Measurements from ENCODE around the gene COMP.

The COMP gene

GRCh38 chr19:18790566-18791314 lies at the start of gene COMP:
Gene COMP, minus strand, starts transcription at chr19:18791305. Its CDS starts 36 bp downstream, at chr19:18791269.
- DNase-seq (ENCODE audit: low read depth): peak; percentile 25
- Histone ChIP-seq H3K4me1 (ENCODE audit: control insufficient read depth, insufficient read depth, low read length) (peaks cover 17% of the 10 kb centered on the region), H3K9ac (ENCODE audit: low read length) (peak within 1 kb of the TSS; percentile 88), H3K27me3 (replicated peaks; ENCODE audit: control insufficient read depth, insufficient read depth, low read length) (no peaks in the 10 kb centered on the region), H3K4me3 (ENCODE audit: low read length) (peak within 1 kb of the TSS; percentile 85), H3K9me3 (ENCODE audit: control insufficient read depth, low read length) (no peaks in the 10 kb centered on the region), H3K36me3 (ENCODE audit: control insufficient read depth, insufficient read depth, low read length, severe bottlenecking) (peaks cover 6% of the 10 kb centered on the region)

DNA sequence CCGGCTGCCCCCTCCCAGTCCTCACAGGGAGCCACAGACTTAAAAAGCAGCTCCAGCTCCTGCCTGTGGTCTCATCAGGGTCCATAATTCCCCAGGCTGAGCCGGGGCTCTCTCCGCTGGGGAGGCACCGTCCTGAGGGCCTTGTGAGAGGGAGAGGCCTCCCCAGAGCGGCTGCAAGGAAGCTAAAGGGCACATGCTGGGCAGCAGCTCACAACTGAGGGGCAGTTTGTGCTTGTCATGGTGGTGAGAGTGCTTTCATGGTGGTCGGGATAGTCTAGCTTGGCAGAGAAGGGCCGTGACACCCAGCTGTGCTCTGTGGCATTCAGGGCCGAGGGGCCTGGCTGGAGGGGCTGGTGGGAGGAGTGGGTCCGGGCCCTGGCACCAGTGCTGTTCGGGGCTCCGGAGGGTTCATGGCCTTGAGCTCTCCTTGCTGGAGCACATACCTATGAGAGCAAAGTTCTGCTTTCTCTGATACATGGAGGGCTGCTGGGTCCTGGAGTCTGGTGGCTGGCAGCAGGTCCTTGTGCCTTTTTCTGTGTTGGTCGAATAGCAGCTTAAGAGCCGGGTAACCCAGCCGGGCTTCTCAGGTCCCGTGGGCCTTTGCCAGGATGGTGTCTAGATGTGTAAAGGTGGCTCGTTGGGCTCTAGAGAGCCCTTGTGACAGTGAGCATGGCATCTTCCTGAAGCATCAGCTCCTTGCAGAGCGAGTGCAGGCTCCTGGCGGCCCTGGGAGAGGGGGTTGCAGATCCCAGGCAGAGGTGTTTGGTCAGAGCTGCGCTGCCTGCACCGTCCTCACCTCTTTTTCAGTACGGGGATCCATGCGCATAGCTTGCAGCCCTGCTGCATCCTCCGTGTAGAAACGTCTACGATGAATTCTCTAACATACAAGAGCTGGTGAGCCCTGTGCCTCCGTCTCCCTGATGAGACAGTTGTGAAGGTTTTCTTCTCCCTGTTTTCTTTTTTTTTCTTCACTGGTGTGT lies 49.5 kb upstream of the COMP start:
- no peaks in the 10 kb centered on the region for H3K9me3 ChIP-seq (ENCODE audit: control insufficient read depth, low read length)
- no peaks in the 10 kb centered on the region for H3K27me3 ChIP-seq (replicated peaks; ENCODE audit: control insufficient read depth, insufficient read depth, low read length)
- peaks cover 66% of the 10 kb centered on the region for H3K4me1 ChIP-seq (ENCODE audit: control insufficient read depth, insufficient read depth, low read length)
- DNase-seq (ENCODE audit: low read depth): no peak
- H3K36me3 ChIP-seq (ENCODE audit: control insufficient read depth, insufficient read depth, low read length, severe bottlenecking): peaks cover 7% of the 10 kb centered on the region
- peak overlapping the region; percentile 39 for H3K4me3 ChIP-seq (ENCODE audit: low read length)
- H3K9ac ChIP-seq (ENCODE audit: low read length): peak overlapping the region; percentile 60

GRCh38 chr19:18839465-18840287 lies 48.6 kb upstream of the COMP start:
- H3K4me3 ChIP-seq (ENCODE audit: low read length): peak overlapping the region; percentile 39
- H3K9me3 ChIP-seq (ENCODE audit: control insufficient read depth, low read length): no peaks in the 10 kb centered on the region
- no peak for DNase-seq (ENCODE audit: low read depth)
- no peaks in the 10 kb centered on the region for H3K27me3 ChIP-seq (replicated peaks; ENCODE audit: control insufficient read depth, insufficient read depth, low read length)
- H3K9ac ChIP-seq (ENCODE audit: low read length): peak overlapping the region; percentile 60
- peaks cover 68% of the 10 kb centered on the region for H3K4me1 ChIP-seq (ENCODE audit: control insufficient read depth, insufficient read depth, low read length)
- peaks cover 11% of the 10 kb centered on the region for H3K36me3 ChIP-seq (ENCODE audit: control insufficient read depth, insufficient read depth, low read length, severe bottlenecking)

DNA sequence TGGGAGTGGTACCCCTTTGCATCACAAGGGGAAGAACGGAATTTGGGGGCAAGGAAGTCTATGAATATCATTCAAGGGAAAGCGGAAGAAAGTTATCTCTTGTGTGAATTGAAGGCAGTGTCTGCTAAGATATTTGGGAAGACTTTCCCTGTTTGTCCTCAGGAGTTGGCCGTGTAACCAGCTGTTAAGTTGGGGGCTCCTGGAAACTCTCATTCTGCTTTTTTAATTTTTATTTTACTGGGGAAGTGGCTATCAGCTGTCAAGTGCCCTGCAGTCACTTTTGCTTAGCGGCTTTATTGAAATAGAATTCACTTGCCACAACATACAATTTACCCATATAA lies 43.5 kb upstream of the COMP start:
- Histone ChIP-seq H3K4me3 (ENCODE audit: low read length) (peak overlapping the region; percentile 97), H3K4me1 (ENCODE audit: control insufficient read depth, insufficient read depth, low read length) (peaks cover 41% of the 10 kb centered on the region), H3K9me3 (ENCODE audit: control insufficient read depth, low read length) (no peaks in the 10 kb centered on the region), H3K36me3 (ENCODE audit: control insufficient read depth, insufficient read depth, low read length, severe bottlenecking) (peaks cover 11% of the 10 kb centered on the region), H3K27me3 (replicated peaks; ENCODE audit: control insufficient read depth, insufficient read depth, low read length) (no peaks in the 10 kb centered on the region), H3K9ac (ENCODE audit: low read length) (peak overlapping the region; percentile 95)
- DNase-seq (ENCODE audit: low read depth): no peak

DNA sequence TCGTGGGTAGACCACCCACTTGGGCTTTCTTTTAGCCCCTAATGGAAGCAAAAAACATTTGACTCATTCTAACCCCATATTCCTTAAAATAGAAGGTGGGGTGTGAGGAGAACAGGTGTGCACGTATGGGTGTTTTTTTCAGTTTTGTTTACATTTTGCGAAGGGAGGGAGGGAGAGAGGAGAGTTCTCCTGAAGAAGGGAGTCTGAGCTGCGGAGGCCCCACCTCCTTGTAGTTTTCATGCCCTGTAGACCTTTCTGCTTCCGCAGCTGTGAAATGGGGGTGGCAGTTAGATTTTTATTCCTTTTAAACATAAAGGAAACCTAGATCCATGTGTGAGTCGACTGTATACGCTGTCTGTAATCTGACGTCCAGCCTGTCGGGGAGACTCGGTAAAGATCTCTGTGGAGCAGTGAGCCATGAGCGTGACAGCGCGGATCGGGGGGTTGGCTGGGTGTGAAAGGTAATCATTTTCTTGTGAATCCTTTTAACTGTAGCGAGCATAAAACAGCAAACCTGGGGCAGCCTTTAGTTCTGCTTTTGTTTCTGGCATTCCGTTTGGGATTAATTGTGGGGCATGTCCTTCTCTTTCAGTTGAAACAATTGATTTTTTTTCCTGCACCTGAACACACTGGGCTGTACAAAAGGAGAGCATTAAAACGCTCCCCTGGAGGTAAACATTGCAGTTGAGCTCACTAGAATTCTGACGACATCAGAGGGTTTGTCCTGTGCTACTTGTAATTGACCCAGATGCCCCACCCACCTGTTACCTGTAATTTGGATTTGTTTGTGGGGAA lies 42.9 kb upstream of the COMP start:
- peak; percentile 41 for DNase-seq (ENCODE audit: low read depth)
- Histone ChIP-seq H3K9me3 (ENCODE audit: control insufficient read depth, low read length) (no peaks in the 10 kb centered on the region), H3K36me3 (ENCODE audit: control insufficient read depth, insufficient read depth, low read length, severe bottlenecking) (peaks cover 11% of the 10 kb centered on the region), H3K4me3 (ENCODE audit: low read length) (peak overlapping the region; percentile 97), H3K9ac (ENCODE audit: low read length) (peak overlapping the region; percentile 95), H3K27me3 (replicated peaks; ENCODE audit: control insufficient read depth, insufficient read depth, low read length) (no peaks in the 10 kb centered on the region), H3K4me1 (ENCODE audit: control insufficient read depth, insufficient read depth, low read length) (peaks cover 36% of the 10 kb centered on the region)

- no peaks in the 10 kb centered on the region for H3K27me3 ChIP-seq (replicated peaks; ENCODE audit: control insufficient read depth, insufficient read depth, low read length)
- H3K9ac ChIP-seq (ENCODE audit: low read length): peak overlapping the region; percentile 95
- no peaks in the 10 kb centered on the region for H3K9me3 ChIP-seq (ENCODE audit: control insufficient read depth, low read length)
- H3K4me1 ChIP-seq (ENCODE audit: control insufficient read depth, insufficient read depth, low read length): peaks cover 29% of the 10 kb centered on the region
- peak overlapping the region; percentile 97 for H3K4me3 ChIP-seq (ENCODE audit: low read length)
- peaks cover 8% of the 10 kb centered on the region for H3K36me3 ChIP-seq (ENCODE audit: control insufficient read depth, insufficient read depth, low read length, severe bottlenecking)
- peak; percentile 40 for DNase-seq (ENCODE audit: low read depth)
Measured at GRCh38 chr19:18833141-18833476, 42.0 kb upstream of the COMP start.

- DNase-seq (ENCODE audit: low read depth): peak; percentile 61
- Histone ChIP-seq H3K4me3 (ENCODE audit: low read length) (peak overlapping the region; percentile 97), H3K4me1 (ENCODE audit: control insufficient read depth, insufficient read depth, low read length) (peaks cover 29% of the 10 kb centered on the region), H3K9ac (ENCODE audit: low read length) (peak overlapping the region; percentile 95), H3K27me3 (replicated peaks; ENCODE audit: control insufficient read depth, insufficient read depth, low read length) (no peaks in the 10 kb centered on the region), H3K36me3 (ENCODE audit: control insufficient read depth, insufficient read depth, low read length, severe bottlenecking) (peaks cover 4% of the 10 kb centered on the region), H3K9me3 (ENCODE audit: control insufficient read depth, low read length) (peaks cover 4% of the 10 kb centered on the region)
Measured at GRCh38 chr19:18832306-18833140, 41.4 kb upstream of the COMP start.

- Histone ChIP-seq H3K9ac (ENCODE audit: low read length) (peak within 1 kb of the TSS; percentile 95), H3K36me3 (ENCODE audit: control insufficient read depth, insufficient read depth, low read length, severe bottlenecking) (peaks cover 4% of the 10 kb centered on the region), H3K4me1 (ENCODE audit: control insufficient read depth, insufficient read depth, low read length) (peaks cover 29% of the 10 kb centered on the region), H3K27me3 (replicated peaks; ENCODE audit: control insufficient read depth, insufficient read depth, low read length) (no peaks in the 10 kb centered on the region), H3K9me3 (ENCODE audit: control insufficient read depth, low read length) (peaks cover 12% of the 10 kb centered on the region), H3K4me3 (ENCODE audit: low read length) (peak within 1 kb of the TSS; percentile 97)
- peak; percentile 98 for DNase-seq (ENCODE audit: low read depth)
Measured at GRCh38 chr19:18831524-18832305, 40.6 kb upstream of the COMP start, which contains the start of gene UPF1. Gene UPF1, plus strand, starts transcription at chr19:18831959. Its CDS starts 251 bp downstream, at chr19:18832210.

GRCh38 chr19:18830488-18830887 lies 39.4 kb upstream of the COMP start:
- H3K36me3 ChIP-seq (ENCODE audit: control insufficient read depth, insufficient read depth, low read length, severe bottlenecking): peaks cover 4% of the 10 kb centered on the region
- no peak overlapping the region for H3K9ac ChIP-seq (ENCODE audit: low read length)
- peaks cover 13% of the 10 kb centered on the region for H3K9me3 ChIP-seq (ENCODE audit: control insufficient read depth, low read length)
- DNase-seq (ENCODE audit: low read depth): no peak
- H3K4me3 ChIP-seq (ENCODE audit: low read length): no peak overlapping the region
- H3K27me3 ChIP-seq (replicated peaks; ENCODE audit: control insufficient read depth, insufficient read depth, low read length): no peaks in the 10 kb centered on the region
- H3K4me1 ChIP-seq (ENCODE audit: control insufficient read depth, insufficient read depth, low read length): peaks cover 19% of the 10 kb centered on the region

Measured in adipocyte (in vitro differentiated cells).